ENCODE measurements around the gene ITGA11. TPM values are rescaled to one million over a fixed set of nuclear protein-coding genes. Genes with fewer than 3 reads are reported as not detected.

Gene ITGA11
- total RNA-seq, 1 donor from 2014 or later: 31.4 TPM

DNA sequence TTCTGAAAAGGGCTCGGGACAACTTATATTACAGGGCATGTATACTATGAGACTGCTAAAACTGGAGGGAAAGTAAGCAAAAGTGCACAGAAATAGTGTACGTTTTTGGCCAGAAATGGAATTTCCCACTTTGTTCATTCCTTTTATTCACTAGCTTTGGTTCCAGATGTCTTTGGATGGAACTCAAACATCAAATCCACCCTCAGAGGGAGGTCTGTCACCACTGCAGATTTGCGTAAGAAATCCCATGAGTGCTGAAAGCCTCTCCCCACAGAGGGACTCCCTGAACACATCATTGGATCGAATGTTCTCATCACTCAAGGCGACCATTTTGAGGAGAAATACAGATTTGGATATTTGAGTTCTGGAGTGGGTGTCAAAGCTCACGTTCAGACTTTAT is 82.8 kb downstream of the ITGA11 start:
- Histone ChIP-seq H3K27ac (replicated peaks) (peak overlapping the region; percentile 42), H3K27me3 (ENCODE audit: low read depth) (no peaks in the 10 kb centered on the region), H3K4me3 (no peak overlapping the region), H3K9me3 (replicated peaks) (no peaks in the 10 kb centered on the region), H3K36me3 (peaks cover 18% of the 10 kb centered on the region), H3K4me1 (peaks cover 46% of the 10 kb centered on the region)
- no peak for DNase-seq
- TF ChIP-seq, protein P1, sequence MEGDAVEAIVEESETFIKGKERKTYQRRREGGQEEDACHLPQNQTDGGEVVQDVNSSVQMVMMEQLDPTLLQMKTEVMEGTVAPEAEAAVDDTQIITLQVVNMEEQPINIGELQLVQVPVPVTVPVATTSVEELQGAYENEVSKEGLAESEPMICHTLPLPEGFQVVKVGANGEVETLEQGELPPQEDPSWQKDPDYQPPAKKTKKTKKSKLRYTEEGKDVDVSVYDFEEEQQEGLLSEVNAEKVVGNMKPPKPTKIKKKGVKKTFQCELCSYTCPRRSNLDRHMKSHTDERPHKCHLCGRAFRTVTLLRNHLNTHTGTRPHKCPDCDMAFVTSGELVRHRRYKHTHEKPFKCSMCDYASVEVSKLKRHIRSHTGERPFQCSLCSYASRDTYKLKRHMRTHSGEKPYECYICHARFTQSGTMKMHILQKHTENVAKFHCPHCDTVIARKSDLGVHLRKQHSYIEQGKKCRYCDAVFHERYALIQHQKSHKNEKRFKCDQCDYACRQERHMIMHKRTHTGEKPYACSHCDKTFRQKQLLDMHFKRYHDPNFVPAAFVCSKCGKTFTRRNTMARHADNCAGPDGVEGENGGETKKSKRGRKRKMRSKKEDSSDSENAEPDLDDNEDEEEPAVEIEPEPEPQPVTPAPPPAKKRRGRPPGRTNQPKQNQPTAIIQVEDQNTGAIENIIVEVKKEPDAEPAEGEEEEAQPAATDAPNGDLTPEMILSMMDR (IDR thresholded peaks at IDR 0.05; ENCODE audit: borderline replicate concordance): no peak
- intact Hi-C loops (cut with micrococcal nuclease): no loop called here

DNA sequence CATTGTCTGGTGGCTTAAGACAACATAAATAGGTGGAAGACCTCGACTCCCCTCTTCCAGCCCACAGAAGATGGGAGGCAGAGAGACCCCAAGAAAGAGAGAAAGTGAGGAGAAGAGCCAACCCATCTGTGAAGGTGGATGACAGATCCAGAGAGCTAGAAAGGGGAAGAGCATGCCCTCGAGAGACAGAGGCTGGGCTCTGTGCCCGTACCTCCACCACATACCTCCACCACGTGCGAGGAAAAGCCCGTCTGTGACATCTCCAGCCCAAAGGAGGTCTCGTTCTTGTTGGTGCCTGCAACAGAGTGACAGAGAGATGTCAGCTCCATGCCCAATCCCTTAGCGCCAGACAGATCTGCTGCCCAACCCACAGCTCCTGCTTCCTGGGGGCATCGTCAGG is 83.4 kb downstream of the ITGA11 start:
- TF ChIP-seq, protein P1 (IDR thresholded peaks at IDR 0.05; ENCODE audit: borderline replicate concordance): no peak
- no peak for DNase-seq
- Histone ChIP-seq H3K4me1 (peaks cover 42% of the 10 kb centered on the region), H3K36me3 (peaks cover 18% of the 10 kb centered on the region), H3K9me3 (replicated peaks) (no peaks in the 10 kb centered on the region), H3K27me3 (ENCODE audit: low read depth) (no peaks in the 10 kb centered on the region), H3K4me3 (no peak overlapping the region), H3K27ac (replicated peaks) (peak overlapping the region; percentile 42)
- intact Hi-C loops (cut with micrococcal nuclease): no loop called here

DNA sequence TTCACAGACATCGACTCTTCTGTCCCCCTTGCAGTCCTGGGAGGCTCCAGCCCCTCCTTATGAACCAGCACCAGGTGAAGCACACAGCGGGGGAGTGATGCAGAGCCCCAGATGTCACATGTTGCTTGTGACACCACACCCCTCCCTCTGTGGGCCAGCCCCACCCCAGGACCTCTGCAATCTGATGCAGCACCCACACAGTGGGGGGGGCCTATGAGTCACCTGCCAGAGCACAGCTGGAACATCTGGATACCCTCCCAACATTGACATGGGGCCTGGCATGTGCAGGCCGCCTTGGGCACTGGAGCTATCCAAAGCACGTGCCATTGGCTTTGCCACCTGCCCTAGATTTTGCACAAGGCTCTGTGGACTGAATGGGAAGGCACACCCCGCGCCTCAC is 83.9 kb downstream of the ITGA11 start:
- peaks cover 18% of the 10 kb centered on the region for H3K36me3 ChIP-seq
- no peak overlapping the region for H3K27ac ChIP-seq (replicated peaks)
- H3K9me3 ChIP-seq (replicated peaks): no peaks in the 10 kb centered on the region
- peaks cover 40% of the 10 kb centered on the region for H3K4me1 ChIP-seq
- intact Hi-C loops (cut with micrococcal nuclease): no loop called here
- TF ChIP-seq, protein P1 (IDR thresholded peaks at IDR 0.05; ENCODE audit: borderline replicate concordance): no peak
- H3K4me3 ChIP-seq: no peak overlapping the region
- no peaks in the 10 kb centered on the region for H3K27me3 ChIP-seq (ENCODE audit: low read depth)
- no peak for DNase-seq

DNA sequence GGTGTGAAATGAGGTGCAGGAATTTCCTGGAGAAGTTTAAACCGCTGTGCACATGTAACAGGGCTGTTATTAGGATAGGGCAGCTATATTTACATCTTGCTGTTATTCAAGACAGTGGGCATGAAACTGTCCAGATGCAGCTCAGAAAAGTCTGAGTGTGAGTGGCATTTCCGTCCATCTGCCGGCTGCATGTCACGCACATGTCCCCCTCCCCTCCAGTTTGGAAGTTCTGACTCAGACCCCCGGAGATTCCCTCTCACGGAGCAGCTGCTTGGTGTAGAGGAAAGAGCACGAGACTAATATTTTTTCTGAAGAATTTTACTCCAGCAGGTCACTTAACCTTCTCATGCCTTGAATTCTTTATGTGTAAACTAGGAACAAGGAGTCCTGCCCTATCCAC is 84.6 kb downstream of the ITGA11 start:
- no peak for DNase-seq
- Histone ChIP-seq H3K4me3 (no peak overlapping the region), H3K27ac (replicated peaks) (no peak overlapping the region), H3K27me3 (ENCODE audit: low read depth) (no peaks in the 10 kb centered on the region), H3K4me1 (peaks cover 40% of the 10 kb centered on the region), H3K36me3 (peaks cover 18% of the 10 kb centered on the region), H3K9me3 (replicated peaks) (no peaks in the 10 kb centered on the region)
- TF ChIP-seq, protein P1 (IDR thresholded peaks at IDR 0.05; ENCODE audit: borderline replicate concordance): no peak
- intact Hi-C loops (cut with micrococcal nuclease): no loop called here

DNA sequence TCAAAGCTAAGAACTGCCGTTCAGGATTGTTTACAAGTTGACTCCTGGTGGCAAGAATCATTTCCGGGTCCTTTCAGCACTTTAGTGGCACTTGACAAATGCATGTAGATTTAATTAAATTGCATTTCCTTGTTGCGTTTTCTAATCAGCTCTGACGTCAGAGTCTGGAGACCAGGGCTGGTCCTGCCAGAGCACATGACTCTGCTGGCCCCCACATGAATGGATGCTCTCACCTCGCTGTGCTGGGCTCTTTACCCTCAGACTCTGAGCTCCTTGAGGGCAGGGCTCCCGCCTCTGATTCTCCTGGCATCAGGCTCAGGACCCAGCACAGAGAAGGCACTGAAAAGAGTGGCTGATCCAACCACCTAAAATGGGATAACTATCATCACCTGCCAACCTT is 85.0 kb downstream of the ITGA11 start:
- H3K27ac ChIP-seq (replicated peaks): no peak overlapping the region
- H3K9me3 ChIP-seq (replicated peaks): no peaks in the 10 kb centered on the region
- no peaks in the 10 kb centered on the region for H3K27me3 ChIP-seq (ENCODE audit: low read depth)
- H3K36me3 ChIP-seq: peaks cover 18% of the 10 kb centered on the region
- peaks cover 40% of the 10 kb centered on the region for H3K4me1 ChIP-seq
- intact Hi-C loops (cut with micrococcal nuclease): no loop called here
- TF ChIP-seq, protein P1 (IDR thresholded peaks at IDR 0.05; ENCODE audit: borderline replicate concordance): no peak
- no peak overlapping the region for H3K4me3 ChIP-seq
- no peak for DNase-seq

DNA sequence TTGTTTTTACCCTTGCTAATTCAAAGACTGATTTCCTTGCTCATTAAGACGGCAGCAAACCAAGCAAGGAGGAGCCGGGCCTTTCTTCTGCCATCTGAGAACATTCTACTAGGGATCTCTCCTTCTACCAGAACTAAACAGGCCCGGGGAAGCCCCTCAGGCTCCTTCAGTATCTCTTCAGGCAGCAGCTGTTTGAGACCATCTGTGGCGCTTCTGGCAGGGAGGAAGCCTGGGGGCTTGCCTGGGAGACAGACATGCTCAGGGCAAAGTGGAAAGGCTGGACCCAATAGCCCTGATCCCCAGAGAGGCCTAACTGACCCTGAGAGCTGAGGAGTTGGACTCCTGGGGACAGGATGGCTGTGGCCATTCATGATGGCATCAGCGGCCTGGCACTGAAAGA is 86.5 kb downstream of the ITGA11 start:
- Histone ChIP-seq H3K9me3 (replicated peaks) (no peaks in the 10 kb centered on the region), H3K27ac (replicated peaks) (no peak overlapping the region), H3K27me3 (ENCODE audit: low read depth) (no peaks in the 10 kb centered on the region), H3K36me3 (peaks cover 14% of the 10 kb centered on the region), H3K4me1 (peaks cover 54% of the 10 kb centered on the region), H3K4me3 (no peak overlapping the region)
- TF ChIP-seq, protein P1 (IDR thresholded peaks at IDR 0.05; ENCODE audit: borderline replicate concordance): no peak
- intact Hi-C loops (cut with micrococcal nuclease): no loop called here
- DNase-seq: no peak

Measured in left ventricle myocardium inferior (tissue), 1 donor.